Right lobe of liver (tissue), 6 donors: ENCODE results near the gene TMC1. TPM values are rescaled to one million over a fixed set of nuclear protein-coding genes. Genes with fewer than 3 reads are reported as not detected.

Experiments
- ATAC-seq, 4 donors: fragments of 200-7000 bp; cut with Tn5 transposase; one replicate each; pipeline ENCODE4 v1.9.1; 2020; ENCODE audit warnings: mild to moderate bottlenecking in 4 of 4, moderate library complexity in 4 of 4
- DNase-seq, 3 donors: peaks; one replicate each; pipeline ENCODE4 v3.0.0-alpha.2; 2020
- H3K27ac ChIP-seq, 3 donors: fragments of 200-600 bp; one replicate each; pipeline ENCODE4 v1.8.0; 2022
- H3K27me3 ChIP-seq, 2 donors: fragments of 200-600 bp; one replicate each; pipeline ENCODE4 v1.8.0; 2022
- H3K36me3 ChIP-seq, 4 donors: fragments of 200-600 bp; sonication (generic) in 1 of 4; one replicate each; pipeline versions ENCODE4 v1.5.1 to v1.8.0; 2017 to 2022; ENCODE audit warnings: control low read depth in 1 of 4
- H3K4me1 ChIP-seq, 4 donors: fragments of 200-600 bp; sonication (generic) in 1 of 4; one replicate each; pipeline versions ENCODE4 v1.5.1 to v1.8.0; 2017 to 2022; ENCODE audit warnings: control low read depth in 1 of 4
- H3K4me3 ChIP-seq, 3 donors: fragments of 200-600 bp; one replicate each; pipeline ENCODE4 v1.8.0; 2022
- H3K9me3 ChIP-seq, 4 donors: fragments of 200-600 bp; sonication (generic) in 1 of 4; one replicate each; pipeline versions ENCODE4 v1.5.1 to v1.8.0; 2017 to 2022; ENCODE audit warnings: control low read depth in 1 of 4
- POLR2A ChIP-seq: fragments of 450-650 bp; IDR thresholded peaks from one replicate; pipeline ENCODE4 v1.6.1; 2017; ENCODE audit warnings: antibody characterized with exemption, mild to moderate bottlenecking
- WGBS: methylation state at CpG from one replicate; pipeline ENCODE4 v1.1.6; 2018; ENCODE audit warnings: low coverage, low lambda C conversion rate; ENCODE audit not compliant: insufficient coverage; ENCODE audit errors: missing lambda C conversion rate; 5-methylcytosine and 5-hydroxymethylcytosine counted together
- intact Hi-C, 2 donors: fragments of 100-400 bp; cut with DNase I; formaldehyde crosslinking; loops; one replicate each; pipeline versions ENCODE4 v1.11.2 to v1.14.1; 2022
- total RNA-seq, 6 experiments: library from RNA; depleted of rRNA in 2 of 6; stranded (reverse); fragments of >200 nt in 2 of 6; fragmentation: NEBNext Ultra II Directional in 3 of 6; extraction: Animal tissue kit (Norgen Biotek cat#: 25700) in 3 of 6; gene quantifications; one replicate each; pipeline versions ENCODE4 v1.1.0 to v1.2.4, GENCODE V29; 2016 to 2023
- TF ChIP-seq, protein P1 (sequence below), 4 donors: fragments of 200-600 bp in 3 of 4; fragments of 450-650 bp in 1 of 4; IDR thresholded peaks; one replicate each; pipeline versions ENCODE4 v1.5.1 to v1.8.0; 2016 to 2022; ENCODE audit warnings: antibody characterized with exemption in 4 of 4, mild to moderate bottlenecking in 2 of 4
- donor health status: DM: no; HTN: yes; CAD: no.
- donor health status: DM: no; HTN: no; CAD: no.
- donor health status: DM: no; HTN: no; CAD: no.
- donor health status: DM: no; HTN: yes; CAD: no.
- donor health status: DM: no; HTN: yes; CAD: no.

TMC1 gene
- total RNA-seq, 6 experiments from 2014 or later: 0.06 to 0.42 TPM; not detected in 4

DNA sequence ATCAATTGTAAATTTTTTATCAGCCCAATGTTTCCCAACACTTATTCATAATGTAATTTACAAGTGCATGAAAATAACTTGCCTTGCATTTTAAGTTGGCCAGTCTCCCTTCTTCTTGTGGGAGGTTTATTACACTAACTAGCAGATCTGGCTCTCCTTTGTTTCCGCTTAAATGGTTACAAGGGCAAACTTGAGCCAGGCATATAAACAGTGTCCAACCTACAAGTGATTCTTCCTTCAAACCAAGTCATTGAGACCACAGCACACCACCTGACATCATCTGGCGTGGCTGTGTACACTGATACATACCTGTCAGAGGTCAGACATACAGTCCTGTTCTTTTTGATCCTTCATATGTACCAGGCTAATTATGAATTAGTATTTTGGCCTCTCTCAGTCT is 351.3 kb downstream of the TMC1 start:
- 75% methylated on average over 2 of the region's 2 CpGs for WGBS
- peaks cover 0 to 3% (median 0%) of the 10 kb centered on the region in 4 donors for H3K4me1 ChIP-seq
- no peak overlapping the region for H3K27ac ChIP-seq
- H3K36me3 ChIP-seq: peaks cover 0 to 4% (median 0%) of the 10 kb centered on the region in 4 donors
- TF ChIP-seq, protein P1, sequence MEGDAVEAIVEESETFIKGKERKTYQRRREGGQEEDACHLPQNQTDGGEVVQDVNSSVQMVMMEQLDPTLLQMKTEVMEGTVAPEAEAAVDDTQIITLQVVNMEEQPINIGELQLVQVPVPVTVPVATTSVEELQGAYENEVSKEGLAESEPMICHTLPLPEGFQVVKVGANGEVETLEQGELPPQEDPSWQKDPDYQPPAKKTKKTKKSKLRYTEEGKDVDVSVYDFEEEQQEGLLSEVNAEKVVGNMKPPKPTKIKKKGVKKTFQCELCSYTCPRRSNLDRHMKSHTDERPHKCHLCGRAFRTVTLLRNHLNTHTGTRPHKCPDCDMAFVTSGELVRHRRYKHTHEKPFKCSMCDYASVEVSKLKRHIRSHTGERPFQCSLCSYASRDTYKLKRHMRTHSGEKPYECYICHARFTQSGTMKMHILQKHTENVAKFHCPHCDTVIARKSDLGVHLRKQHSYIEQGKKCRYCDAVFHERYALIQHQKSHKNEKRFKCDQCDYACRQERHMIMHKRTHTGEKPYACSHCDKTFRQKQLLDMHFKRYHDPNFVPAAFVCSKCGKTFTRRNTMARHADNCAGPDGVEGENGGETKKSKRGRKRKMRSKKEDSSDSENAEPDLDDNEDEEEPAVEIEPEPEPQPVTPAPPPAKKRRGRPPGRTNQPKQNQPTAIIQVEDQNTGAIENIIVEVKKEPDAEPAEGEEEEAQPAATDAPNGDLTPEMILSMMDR (IDR thresholded peaks at IDR 0.05): no peak
- no peak for TF ChIP-seq POLR2A
- H3K4me3 ChIP-seq: no peak overlapping the region
- no peak for DNase-seq
- H3K9me3 ChIP-seq: no peaks in the 10 kb centered on the region
- H3K27me3 ChIP-seq: no peaks in the 10 kb centered on the region
- ATAC-seq: peak in 1 of 4 donors; percentile 29
- intact Hi-C loops: loop anchor here in 1 of 2 donors (10.0 kb wide), 1 partner anchor 52 kb away; no protein-coding TSS in a partner anchor

DNA sequence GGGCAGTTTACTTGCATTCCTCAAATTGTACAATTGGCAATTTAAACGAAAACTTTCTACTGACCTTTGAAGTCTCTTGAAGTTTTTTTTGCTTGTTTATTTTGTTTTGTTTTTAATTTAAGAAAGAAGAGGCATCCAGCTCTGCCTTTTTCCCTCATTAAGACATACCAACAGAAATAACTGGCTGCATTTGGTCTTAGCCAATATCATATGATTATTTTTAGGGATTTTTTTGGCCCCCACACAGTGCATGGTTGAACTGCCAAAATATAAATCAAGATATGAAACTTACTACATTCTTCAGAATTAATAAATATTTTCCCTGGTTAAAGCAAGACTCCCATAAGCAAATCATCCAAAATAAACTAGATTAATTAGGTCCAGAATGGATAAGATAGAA is 352.0 kb downstream of the TMC1 start:
- TF ChIP-seq POLR2A: no peak
- TF ChIP-seq, protein P1 (IDR thresholded peaks at IDR 0.05): no peak
- H3K36me3 ChIP-seq: peaks cover 0 to 4% (median 0%) of the 10 kb centered on the region in 4 donors
- H3K27ac ChIP-seq: no peak overlapping the region
- H3K9me3 ChIP-seq: no peaks in the 10 kb centered on the region
- ATAC-seq: no peak
- no peaks in the 10 kb centered on the region for H3K27me3 ChIP-seq
- intact Hi-C loops: loop anchor here in 1 of 2 donors (10.0 kb wide), 1 partner anchor 51 kb away; no protein-coding TSS in a partner anchor
- H3K4me3 ChIP-seq: no peak overlapping the region
- no peak for DNase-seq
- 8% methylated on average over 1 of the region's 1 CpG for WGBS
- H3K4me1 ChIP-seq: peaks cover 0 to 3% (median 0%) of the 10 kb centered on the region in 4 donors

DNA sequence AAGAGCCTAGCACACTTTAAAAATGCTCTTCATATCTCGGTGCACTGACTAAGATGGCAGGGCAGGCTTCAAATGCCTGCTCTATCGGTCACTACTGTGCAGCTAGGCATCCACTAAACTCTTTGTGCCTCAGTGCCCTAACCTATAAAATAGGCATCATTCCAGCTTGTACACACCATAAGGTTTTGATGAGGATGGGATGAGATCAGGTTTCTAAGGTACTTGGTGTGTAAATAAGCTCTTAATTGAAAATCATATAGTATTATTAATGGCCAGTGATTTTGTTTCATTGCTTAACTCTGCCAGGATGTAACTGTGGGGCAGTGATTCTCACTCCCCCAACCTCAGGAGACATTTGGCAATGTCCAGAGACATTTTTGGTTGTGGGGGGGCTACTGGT is 352.9 kb downstream of the TMC1 start:
- peaks cover 0 to 1% (median 0%) of the 10 kb centered on the region in 4 donors for H3K36me3 ChIP-seq
- intact Hi-C loops: loop anchor here in 1 of 2 donors (10.0 kb wide), 1 partner anchor 50 kb away; no protein-coding TSS in a partner anchor
- 93% methylated on average over 2 of the region's 2 CpGs for WGBS
- TF ChIP-seq POLR2A: no peak
- TF ChIP-seq, protein P1 (IDR thresholded peaks at IDR 0.05): no peak
- no peak for ATAC-seq
- H3K27ac ChIP-seq: no peak overlapping the region
- H3K9me3 ChIP-seq: no peaks in the 10 kb centered on the region
- no peak overlapping the region for H3K4me3 ChIP-seq
- no peaks in the 10 kb centered on the region for H3K27me3 ChIP-seq
- peaks cover 0 to 3% (median 0%) of the 10 kb centered on the region in 4 donors for H3K4me1 ChIP-seq
- DNase-seq: no peak

DNA sequence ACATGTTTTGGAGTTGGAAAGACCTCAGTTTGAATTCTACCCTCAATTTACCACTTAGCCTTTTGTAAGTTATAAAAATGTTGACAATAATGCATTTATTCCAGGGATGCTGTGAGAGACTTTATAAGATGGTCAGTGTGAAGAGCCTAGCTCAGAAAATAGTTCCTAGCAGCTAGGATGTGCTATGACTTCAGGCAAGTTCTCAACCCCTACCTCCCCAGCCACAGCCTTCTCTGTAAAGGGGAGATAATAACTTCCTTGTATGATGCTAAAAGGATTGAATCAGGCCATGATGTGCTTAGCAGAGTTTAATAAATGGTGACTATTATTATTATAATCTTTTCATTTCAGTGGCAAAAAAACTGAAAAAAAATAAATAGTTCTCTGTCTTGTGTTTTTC is 353.8 kb downstream of the TMC1 start:
- no peak overlapping the region for H3K4me3 ChIP-seq
- H3K27me3 ChIP-seq: no peaks in the 10 kb centered on the region
- H3K9me3 ChIP-seq: no peaks in the 10 kb centered on the region
- intact Hi-C loops: loop anchor here in 1 of 2 donors (10.0 kb wide), 1 partner anchor 50 kb away; no protein-coding TSS in a partner anchor
- ATAC-seq (no peak), DNase-seq (no peak)
- no peaks in the 10 kb centered on the region for H3K4me1 ChIP-seq
- TF ChIP-seq, protein P1 (IDR thresholded peaks at IDR 0.05): no peak
- no peak for TF ChIP-seq POLR2A
- no peaks in the 10 kb centered on the region for H3K36me3 ChIP-seq
- H3K27ac ChIP-seq: no peak overlapping the region
